Loucy (cell line): ENCODE data around the gene FAM193A.

ENCODE experiments used
- H2AFZ ChIP-seq: fragments of 200-600 bp; sonication (generic); 2 replicates; pipeline ENCODE4 v1.6.0; 2016; ENCODE audit warnings: antibody characterized with exemption, mild to moderate bottlenecking, low read length, moderate library complexity
- H3F3A ChIP-seq: fragments of 200-600 bp; 2 replicates; pipeline ENCODE4 v1.6.0; 2016; ENCODE audit warnings: antibody characterized with exemption, low read depth, mild to moderate bottlenecking
- H3K27me3 ChIP-seq: fragments of 200-600 bp; sonication (generic); 2 replicates; pipeline ENCODE4 v1.6.1; 2014; ENCODE audit warnings: low read length, mild to moderate bottlenecking; ENCODE audit not compliant: insufficient read depth, poor library complexity, severe bottlenecking
- H3K36me3 ChIP-seq: fragments of 200-600 bp; sonication (generic); 2 replicates; pipeline ENCODE4 v1.6.1; 2016; ENCODE audit warnings: low read length; ENCODE audit not compliant: insufficient read depth
- H3K4me1 ChIP-seq: fragments of 200-600 bp; sonication (generic); 2 replicates; pipeline ENCODE4 v1.5.1; 2014; ENCODE audit warnings: low read length, mild to moderate bottlenecking; ENCODE audit not compliant: insufficient read depth, poor library complexity, severe bottlenecking
- H3K4me2 ChIP-seq: fragments of 200-600 bp; sonication (generic); 2 replicates; pipeline ENCODE4 v1.6.0; 2014; ENCODE audit warnings: antibody characterized with exemption, low read length, low read depth, mild to moderate bottlenecking; ENCODE audit not compliant: poor library complexity, severe bottlenecking
- H3K4me3 ChIP-seq: fragments of 200-600 bp; sonication (generic); 2 replicates; pipeline ENCODE4 v1.5.1; 2014; ENCODE audit warnings: low read length, mild to moderate bottlenecking, mixed read lengths; ENCODE audit not compliant: poor library complexity, severe bottlenecking
- H3K79me2 ChIP-seq: fragments of 200-600 bp; sonication (generic); 2 replicates; pipeline ENCODE4 v1.6.1; 2014; ENCODE audit warnings: low read length; ENCODE audit not compliant: insufficient read depth
- H3K9ac ChIP-seq: fragments of 200-600 bp; sonication (generic); 2 replicates; pipeline ENCODE4 v1.6.0; 2014; ENCODE audit warnings: mild to moderate bottlenecking, low read depth, low read length, moderate library complexity; ENCODE audit not compliant: poor library complexity, severe bottlenecking
- H3K9me2 ChIP-seq: fragments of 200-600 bp; sonication (generic); replicated peaks from 2 replicates; pipeline ENCODE4 v1.6.1; 2016; ENCODE audit warnings: low read depth, low read length, mixed read lengths
- H3K9me3 ChIP-seq: fragments of 200-600 bp; sonication (generic); 2 replicates; pipeline ENCODE4 v1.6.1; 2014; ENCODE audit warnings: mild to moderate bottlenecking, antibody characterized with exemption, low read length, low read depth; ENCODE audit not compliant: insufficient read depth
- H4K20me1 ChIP-seq: fragments of 200-600 bp; sonication (generic); 2 replicates; pipeline ENCODE4 v1.6.0; 2014; ENCODE audit warnings: antibody characterized with exemption, low read length, mild to moderate bottlenecking; ENCODE audit not compliant: insufficient read depth, poor library complexity, severe bottlenecking
- CTCF ChIP-seq: fragments of 200-600 bp; sonication (generic); conservative IDR thresholded peaks from 2 replicates; pipeline ENCODE4 v1.5.1; 2014; ENCODE audit warnings: mild to moderate bottlenecking, antibody characterized with exemption, low read length
- EZH2phosphoT487 ChIP-seq: fragments of 200-600 bp; IDR thresholded peaks from 2 replicates; pipeline ENCODE4 v1.6.1; 2018; ENCODE audit warnings: antibody characterized with exemption, mild to moderate bottlenecking, moderate library complexity, borderline replicate concordance

FAM193A gene

GRCh38 chr4:2714918-2715317 is 178.5 kb downstream of the FAM193A start:
- Histone ChIP-seq H3K9ac (no peak overlapping the region), H3K36me3 (peaks cover 39% of the 10 kb centered on the region; the same call in 1 of the 2 replicates), H4K20me1 (no peaks in the 10 kb centered on the region), H3K79me2 (no peaks in the 10 kb centered on the region), H2AFZ (no peak overlapping the region), H3K4me1 (peaks cover 4% of the 10 kb centered on the region), H3K9me3 (no peaks in the 10 kb centered on the region), H3K27me3 (no peaks in the 10 kb centered on the region), H3K4me3 (no peak overlapping the region), H3F3A (no peaks in the 10 kb centered on the region), H3K9me2 (no peaks in the 10 kb centered on the region), H3K4me2 (no peak overlapping the region)
- no peak for TF ChIP-seq CTCF
- TF ChIP-seq EZH2phosphoT487: no peak

- Histone ChIP-seq H3K9me2 (no peaks in the 10 kb centered on the region), H4K20me1 (no peaks in the 10 kb centered on the region), H3K9ac (no peak overlapping the region), H3K36me3 (peaks cover 44% of the 10 kb centered on the region; the same call in 1 of the 2 replicates), H3K4me2 (no peak overlapping the region), H3K79me2 (no peaks in the 10 kb centered on the region), H3K27me3 (no peaks in the 10 kb centered on the region), H3K4me3 (no peak overlapping the region), H3F3A (no peaks in the 10 kb centered on the region), H3K4me1 (peaks cover 4% of the 10 kb centered on the region), H3K9me3 (no peaks in the 10 kb centered on the region), H2AFZ (no peak overlapping the region)
- TF ChIP-seq CTCF (no peak), EZH2phosphoT487 (no peak)
Observed at GRCh38 chr4:2715426-2715825, 179.0 kb downstream of the FAM193A start.

GRCh38 chr4:2716236-2716635 is 179.8 kb downstream of the FAM193A start:
- Histone ChIP-seq H3K9ac (no peak overlapping the region), H3K9me3 (no peaks in the 10 kb centered on the region), H3K79me2 (no peaks in the 10 kb centered on the region), H3K36me3 (peaks cover 49% of the 10 kb centered on the region; the same call in 1 of the 2 replicates), H3F3A (no peaks in the 10 kb centered on the region), H3K4me1 (peaks cover 4% of the 10 kb centered on the region), H4K20me1 (no peaks in the 10 kb centered on the region), H3K9me2 (no peaks in the 10 kb centered on the region), H3K4me3 (no peak overlapping the region), H3K27me3 (no peaks in the 10 kb centered on the region), H2AFZ (no peak overlapping the region), H3K4me2 (no peak overlapping the region)
- TF ChIP-seq EZH2phosphoT487: no peak
- no peak for TF ChIP-seq CTCF
